Neuronal stem cell (in vitro differentiated cells): ENCODE results near the gene UAP1.

Source experiments
- DNase-seq: peaks from one replicate; pipeline ENCODE4 v3.0.0-alpha.2; 2013; ENCODE audit warnings: low spot score
- H2AFZ ChIP-seq: one replicate; pipeline ENCODE4 v1.6.1; 2013; ENCODE audit warnings: mild to moderate bottlenecking, low read length, inconsistent platforms
- H2AK5ac ChIP-seq: 2 replicates; pipeline ENCODE4 v1.6.1; 2013; ENCODE audit warnings: low read depth, mild to moderate bottlenecking, inconsistent platforms, low read length, moderate library complexity, mixed read lengths
- H2BK120ac ChIP-seq: 2 replicates; pipeline ENCODE4 v1.6.1; 2013; ENCODE audit warnings: low read depth, mild to moderate bottlenecking, inconsistent platforms, low read length, moderate library complexity, mixed read lengths
- H2BK12ac ChIP-seq: one replicate; pipeline ENCODE4 v1.6.1; 2013; ENCODE audit warnings: low read length, inconsistent platforms
- H2BK15ac ChIP-seq: 2 replicates; pipeline ENCODE4 v1.6.1; 2013; ENCODE audit warnings: mild to moderate bottlenecking, low read length, inconsistent platforms, mixed read lengths
- H2BK5ac ChIP-seq: one replicate; pipeline ENCODE4 v1.6.1; 2013; ENCODE audit warnings: inconsistent platforms, mild to moderate bottlenecking, low read length, moderate library complexity
- H3K14ac ChIP-seq: one replicate; pipeline ENCODE4 v1.6.1; 2013; ENCODE audit warnings: low read length, inconsistent platforms
- H3K18ac ChIP-seq: 2 replicates; pipeline ENCODE4 v1.6.1; 2013; ENCODE audit warnings: low read length, inconsistent platforms
- H3K23ac ChIP-seq: 2 replicates; pipeline ENCODE4 v1.6.1; 2013; ENCODE audit warnings: low read depth, mild to moderate bottlenecking, mixed read lengths, low read length, inconsistent platforms; ENCODE audit not compliant: poor library complexity
- H3K27ac ChIP-seq: replicated peaks from 3 replicates; pipeline ENCODE4 v1.5.1; 2013; ENCODE audit warnings: low read length, inconsistent platforms
- H3K27me3 ChIP-seq, 3 experiments: 2 replicates each; pipeline ENCODE4 v1.6.1; 2013; ENCODE audit warnings: low read length in 3 of 3, mild to moderate bottlenecking in 2 of 3, inconsistent platforms in 1 of 3, low read depth in 1 of 3, mixed read lengths in 1 of 3, moderate library complexity in 1 of 3; ENCODE audit not compliant: control insufficient read depth in 3 of 3, insufficient read depth in 3 of 3
- H3K36me3 ChIP-seq, 2 donors: replicated peaks in 1 of 2; 2 replicates each; pipeline ENCODE4 v1.6.1; 2013; ENCODE audit warnings: low read length in 2 of 2; ENCODE audit not compliant: control insufficient read depth in 2 of 2, insufficient read depth in 2 of 2
- H3K4ac ChIP-seq: 2 replicates; pipeline ENCODE4 v1.6.1; 2013; ENCODE audit warnings: inconsistent platforms, mild to moderate bottlenecking, low read length, moderate library complexity
- H3K4me1 ChIP-seq, 2 donors: 1 replicate in 1 of 2; 2 replicates in 1 of 2; pipeline ENCODE4 v1.6.1; 2013; ENCODE audit warnings: low read length in 2 of 2, low read depth in 1 of 2; ENCODE audit not compliant: control insufficient read depth in 2 of 2, insufficient read depth in 1 of 2
- H3K4me2 ChIP-seq: one replicate; pipeline ENCODE4 v1.6.1; 2013; ENCODE audit warnings: mild to moderate bottlenecking, low read length, inconsistent platforms; ENCODE audit not compliant: insufficient read depth, poor library complexity, severe bottlenecking
- H3K4me3 ChIP-seq, 2 donors: 2 replicates each; pipeline ENCODE4 v1.5.1; 2013; ENCODE audit warnings: low read length in 2 of 2, mild to moderate bottlenecking in 2 of 2, inconsistent platforms in 1 of 2, moderate library complexity in 1 of 2
- H3K79me1 ChIP-seq: one replicate; pipeline ENCODE4 v1.6.1; 2013; ENCODE audit warnings: low read depth, mild to moderate bottlenecking, inconsistent platforms, low read length, moderate library complexity
- H3K9ac ChIP-seq: one replicate; pipeline ENCODE4 v1.6.1; 2013; ENCODE audit warnings: mild to moderate bottlenecking, low read depth, low read length, inconsistent platforms; ENCODE audit not compliant: poor library complexity
- H3K9me3 ChIP-seq, 2 donors: replicated peaks in 1 of 2; 2 replicates each; pipeline versions ENCODE3 to v1.6.1; 2013; ENCODE audit warnings: low read length in 2 of 2, mild to moderate bottlenecking in 2 of 2, inconsistent platforms in 1 of 2, low read depth in 1 of 2, mixed read lengths in 1 of 2, moderate library complexity in 1 of 2; ENCODE audit not compliant: control insufficient read depth in 2 of 2, insufficient read depth in 1 of 2
- H4K8ac ChIP-seq: one replicate; pipeline ENCODE4 v1.6.1; 2013; ENCODE audit warnings: low read depth, mild to moderate bottlenecking, inconsistent platforms, low read length, moderate library complexity
- H4K91ac ChIP-seq: one replicate; pipeline ENCODE4 v1.6.1; 2013; ENCODE audit warnings: low read length, low read depth, mild to moderate bottlenecking, inconsistent platforms; ENCODE audit not compliant: poor library complexity
- WGBS, 2 donors: extraction: QIAGEN DNeasy Blood & Tissue Kit; methylation state at CpG; one replicate each; pipeline ENCODE4 v1.1.7; 2013; ENCODE audit warnings: missing lambda C conversion rate in 2 of 2, mixed read lengths in 1 of 2; ENCODE audit not compliant: insufficient read length in 2 of 2, insufficient replicate concordance in 1 of 2; ENCODE audit errors: extremely low coverage in 2 of 2; 5-methylcytosine and 5-hydroxymethylcytosine counted together

Gene UAP1

GRCh38 chr1:162541619-162542141 is 19.8 kb upstream of the UAP1 start:
- DNase-seq = no peak
- no peak overlapping the region for H3K4me3 ChIP-seq
- no peak overlapping the region for H2AK5ac ChIP-seq
- WGBS, 2 donors = no CpG with 5 or more reads among the region's 5 CpGs
- no peak overlapping the region for H2BK15ac ChIP-seq
- H3K27me3 ChIP-seq = no peaks in the 10 kb centered on the region
- H3K14ac ChIP-seq = no peak overlapping the region
- no peak overlapping the region for H2BK120ac ChIP-seq
- H3K9me3 ChIP-seq = peaks cover 0 to 12% of the 10 kb centered on the region in 2 donors
- H4K8ac ChIP-seq = no peak overlapping the region
- H3K18ac ChIP-seq = no peak overlapping the region
- H3K4ac ChIP-seq = no peak overlapping the region
- H3K9ac ChIP-seq = no peak overlapping the region
- no peaks in the 10 kb centered on the region for H3K36me3 ChIP-seq
- no peak overlapping the region for H2BK12ac ChIP-seq
- no peak overlapping the region for H2BK5ac ChIP-seq
- no peak overlapping the region for H3K27ac ChIP-seq
- H3K79me1 ChIP-seq = no peaks in the 10 kb centered on the region
- H2AFZ ChIP-seq = no peak overlapping the region
- H3K23ac ChIP-seq = no peak overlapping the region
- H3K4me2 ChIP-seq = no peak overlapping the region
- H3K4me1 ChIP-seq = no peaks in the 10 kb centered on the region
- H4K91ac ChIP-seq = no peak overlapping the region

- Histone ChIP-seq H3K27me3 (no peaks in the 10 kb centered on the region), H3K4ac (no peak overlapping the region)
- whole genome bisulfite sequencing, 2 donors = no CpG with 5 or more reads among the region's 3 CpGs
Measured at GRCh38 chr1:162543228-162543627, 18.3 kb upstream of the UAP1 start.

GRCh38 chr1:162548170-162548569 is 13.4 kb upstream of the UAP1 start:
- Histone ChIP-seq H3K79me1 (no peaks in the 10 kb centered on the region), H2AFZ (peak overlapping the region; percentile 67), H4K8ac (no peak overlapping the region), H3K36me3 (no peaks in the 10 kb centered on the region), H3K9me3 (peaks cover 0 to 7% of the 10 kb centered on the region in 2 donors), H4K91ac (no peak overlapping the region), H3K27me3 (no peaks in the 10 kb centered on the region), H2BK12ac (no peak overlapping the region), H3K27ac (no peak overlapping the region), H3K9ac (no peak overlapping the region), H3K14ac (no peak overlapping the region), H2AK5ac (no peak overlapping the region), H3K4me2 (no peak overlapping the region), H3K23ac (no peak overlapping the region), H3K4ac (no peak overlapping the region), H3K4me3 (no peak overlapping the region), H2BK120ac (no peak overlapping the region), H3K4me1 (no peaks in the 10 kb centered on the region), H2BK15ac (no peak overlapping the region), H3K18ac (no peak overlapping the region), H2BK5ac (no peak overlapping the region)
- WGBS, 2 donors = no CpG with 5 or more reads among the region's 4 CpGs
- no peak for DNase-seq

More at GRCh38 chr1:162543228-162543627, 18.3 kb upstream of the UAP1 start:
- no peak overlapping the region for H4K8ac ChIP-seq
- H2BK5ac ChIP-seq = no peak overlapping the region
- H2BK12ac ChIP-seq = no peak overlapping the region
- peaks cover 0 to 12% of the 10 kb centered on the region in 2 donors for H3K9me3 ChIP-seq
- H3K23ac ChIP-seq = no peak overlapping the region
- H3K18ac ChIP-seq = no peak overlapping the region
- no peaks in the 10 kb centered on the region for H3K36me3 ChIP-seq
- H3K9ac ChIP-seq = no peak overlapping the region
- no peak overlapping the region for H3K4me3 ChIP-seq
- H3K79me1 ChIP-seq = no peaks in the 10 kb centered on the region
- no peak overlapping the region for H2BK15ac ChIP-seq
- DNase-seq = no peak
- no peak overlapping the region for H3K27ac ChIP-seq
- H2BK120ac ChIP-seq = no peak overlapping the region
- no peak overlapping the region for H2AFZ ChIP-seq
- H3K4me2 ChIP-seq = no peak overlapping the region
- no peak overlapping the region for H4K91ac ChIP-seq
- no peak overlapping the region for H2AK5ac ChIP-seq
- H3K4me1 ChIP-seq = no peaks in the 10 kb centered on the region
- no peak overlapping the region for H3K14ac ChIP-seq

GRCh38 chr1:162549001-162549400 is 12.5 kb upstream of the UAP1 start:
- no CpG with 5 or more reads among the region's 2 CpGs for WGBS, 2 donors
- no peaks in the 10 kb centered on the region for H3K4me1 ChIP-seq

More at GRCh38 chr1:162549001-162549400, 12.5 kb upstream of the UAP1 start:
- H4K91ac ChIP-seq = no peak overlapping the region
- H2BK12ac ChIP-seq = no peak overlapping the region
- H3K14ac ChIP-seq = no peak overlapping the region
- H3K4me2 ChIP-seq = no peak overlapping the region
- no peaks in the 10 kb centered on the region for H3K79me1 ChIP-seq
- no peak overlapping the region for H3K4ac ChIP-seq
- peak overlapping the region; percentile 56 for H2AFZ ChIP-seq
- H3K18ac ChIP-seq = no peak overlapping the region
- H2BK15ac ChIP-seq = no peak overlapping the region
- no peak overlapping the region for H3K9ac ChIP-seq
- H3K36me3 ChIP-seq = no peaks in the 10 kb centered on the region
- no peak overlapping the region for H3K4me3 ChIP-seq
- H2BK120ac ChIP-seq = no peak overlapping the region
- no peak for DNase-seq
- no peaks in the 10 kb centered on the region for H3K27me3 ChIP-seq
- H3K23ac ChIP-seq = no peak overlapping the region
- H2BK5ac ChIP-seq = no peak overlapping the region
- H2AK5ac ChIP-seq = no peak overlapping the region
- H3K9me3 ChIP-seq = peaks cover 0 to 3% of the 10 kb centered on the region in 2 donors
- no peak overlapping the region for H3K27ac ChIP-seq
- H4K8ac ChIP-seq = no peak overlapping the region
